Mammary epithelial cell (primary cell): ENCODE data around the gene CLDN14.

Source experiments
- CTCF ChIP-seq, 2 donors: IDR thresholded peaks in 1 of 2; conservative IDR thresholded peaks in 1 of 2; 2 replicates each; pipeline ENCODE4 v1.5.1; 2011 to 2012; ENCODE audit warnings: inconsistent platforms in 2 of 2, low read length in 2 of 2, mild to moderate bottlenecking in 2 of 2, control low read depth in 1 of 2, low read depth in 1 of 2; ENCODE audit not compliant: insufficient read depth in 1 of 2; ENCODE audit errors: extremely low read depth in 1 of 2
- EZH2 ChIP-seq: IDR thresholded peaks from 2 replicates; pipeline ENCODE4 v1.6.1; 2012; ENCODE audit warnings: low read length, inconsistent platforms, borderline replicate concordance

- TF ChIP-seq CTCF (conservative IDR thresholded peaks at IDR 0.05 in 1 of 2, IDR thresholded peaks at IDR 0.05 in 1 of 2; ENCODE audit: extremely low read depth in 1 of 2, insufficient read depth in 1 of 2, low read depth in 1 of 2, low read length in 2 of 2), result no peak
- no peak for TF ChIP-seq EZH2
Measured at GRCh38 chr21:36424592-36424991, 55.3 kb downstream of the CLDN14 start.
